HEK293T (cell line): ENCODE data around the gene STARD13.

Experiments used
- ELF4 ChIP-seq: fragments of 450-650 bp; IDR thresholded peaks from 2 replicates; pipeline ENCODE4 v1.6.1; 2017; ENCODE audit warnings: antibody characterized with exemption
- FOXM1 ChIP-seq: fragments of 450-650 bp; IDR thresholded peaks from 2 replicates; pipeline ENCODE4 v1.6.1; 2017; ENCODE audit warnings: mild to moderate bottlenecking, borderline replicate concordance
- HDGF ChIP-seq: fragments of 450-650 bp; IDR thresholded peaks from 2 replicates; pipeline ENCODE4 v1.6.1; 2017; ENCODE audit warnings: antibody characterized with exemption, borderline replicate concordance

- TF ChIP-seq FOXM1 (no peak), HDGF (no peak), ELF4 (no peak)
Measured at GRCh38 chr13:33158271-33158670, 127.3 kb downstream of the STARD13 start.
